Measurements from ENCODE around the gene TOP3B. TPM values are rescaled to one million over a fixed set of nuclear protein-coding genes. Genes with fewer than 3 reads are reported as not detected.

The TOP3B gene
- total and polyA plus RNA-seq, 2 experiments from 2014 or later: 35.7 to 77.7 TPM

GRCh38 chr22:21944871-21945270, 37.7 kb downstream of the TOP3B start (continued):
- TF ChIP-seq ZNF462 (CRISPR knock-in tag; IDR thresholded peaks at IDR 0.05) (no peak), ETS1 (IDR thresholded peaks at IDR 0.05) (no peak)

GRCh38 chr22:21943571-21944448, 38.8 kb downstream of the TOP3B start:
- ATAC-seq (no peak), DNase-seq (ENCODE audit: low spot score) (no peak)
- no peak overlapping the region for H3K4me3 ChIP-seq
- H3K9me3 Mint-ChIP-seq: no peaks in the 10 kb centered on the region
- H3K27ac ChIP-seq (ENCODE audit: low read depth): no peak overlapping the region
- peaks cover 3% of the 10 kb centered on the region; the same call in 1 of the 2 replicates for H4K20me1 ChIP-seq (replicated peaks; ENCODE audit: insufficient read depth)
- peaks cover 8% of the 10 kb centered on the region; the same call in 1 of the 2 replicates for H3K4me1 ChIP-seq (ENCODE audit: insufficient read depth)
- no peak overlapping the region for H3K27ac Mint-ChIP-seq
- no peak overlapping the region for H3K4me2 ChIP-seq
- no peak overlapping the region for H3K4me3 Mint-ChIP-seq
- H3K4me1 Mint-ChIP-seq: peaks cover 30% of the 10 kb centered on the region
- no peak overlapping the region for H2AFZ ChIP-seq
- peaks cover 10% of the 10 kb centered on the region; the same call in 2 of the 3 replicates for H3K36me3 Mint-ChIP-seq (ENCODE audit: low read depth)
- H3K36me3 ChIP-seq (ENCODE audit: insufficient read depth): no peaks in the 10 kb centered on the region
- H3K9me2 ChIP-seq (ENCODE audit: insufficient read depth): no peaks in the 10 kb centered on the region
- H3K27me3 Mint-ChIP-seq (ENCODE audit: insufficient read depth, low read depth, poor library complexity): peaks cover 12% of the 10 kb centered on the region
- H3K79me2 ChIP-seq (replicated peaks; ENCODE audit: insufficient read depth): no peaks in the 10 kb centered on the region
- H3K27me3 ChIP-seq (ENCODE audit: insufficient read depth): no peaks in the 10 kb centered on the region
- H3F3A ChIP-seq (replicated peaks; ENCODE audit: low read depth): no peaks in the 10 kb centered on the region
- TF ChIP-seq JUNB (IDR thresholded peaks at IDR 0.05; ENCODE audit: unreplicated experiment): no peak
- TF ChIP-seq STAT1 (IDR thresholded peaks at IDR 0.05; ENCODE audit: unreplicated experiment): no peak
- TF ChIP-seq ZNF331 (CRISPR knock-in tag; IDR thresholded peaks at IDR 0.05; ENCODE audit: low read depth): no peak
- TF ChIP-seq, protein P1, sequence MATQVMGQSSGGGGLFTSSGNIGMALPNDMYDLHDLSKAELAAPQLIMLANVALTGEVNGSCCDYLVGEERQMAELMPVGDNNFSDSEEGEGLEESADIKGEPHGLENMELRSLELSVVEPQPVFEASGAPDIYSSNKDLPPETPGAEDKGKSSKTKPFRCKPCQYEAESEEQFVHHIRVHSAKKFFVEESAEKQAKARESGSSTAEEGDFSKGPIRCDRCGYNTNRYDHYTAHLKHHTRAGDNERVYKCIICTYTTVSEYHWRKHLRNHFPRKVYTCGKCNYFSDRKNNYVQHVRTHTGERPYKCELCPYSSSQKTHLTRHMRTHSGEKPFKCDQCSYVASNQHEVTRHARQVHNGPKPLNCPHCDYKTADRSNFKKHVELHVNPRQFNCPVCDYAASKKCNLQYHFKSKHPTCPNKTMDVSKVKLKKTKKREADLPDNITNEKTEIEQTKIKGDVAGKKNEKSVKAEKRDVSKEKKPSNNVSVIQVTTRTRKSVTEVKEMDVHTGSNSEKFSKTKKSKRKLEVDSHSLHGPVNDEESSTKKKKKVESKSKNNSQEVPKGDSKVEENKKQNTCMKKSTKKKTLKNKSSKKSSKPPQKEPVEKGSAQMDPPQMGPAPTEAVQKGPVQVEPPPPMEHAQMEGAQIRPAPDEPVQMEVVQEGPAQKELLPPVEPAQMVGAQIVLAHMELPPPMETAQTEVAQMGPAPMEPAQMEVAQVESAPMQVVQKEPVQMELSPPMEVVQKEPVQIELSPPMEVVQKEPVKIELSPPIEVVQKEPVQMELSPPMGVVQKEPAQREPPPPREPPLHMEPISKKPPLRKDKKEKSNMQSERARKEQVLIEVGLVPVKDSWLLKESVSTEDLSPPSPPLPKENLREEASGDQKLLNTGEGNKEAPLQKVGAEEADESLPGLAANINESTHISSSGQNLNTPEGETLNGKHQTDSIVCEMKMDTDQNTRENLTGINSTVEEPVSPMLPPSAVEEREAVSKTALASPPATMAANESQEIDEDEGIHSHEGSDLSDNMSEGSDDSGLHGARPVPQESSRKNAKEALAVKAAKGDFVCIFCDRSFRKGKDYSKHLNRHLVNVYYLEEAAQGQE (IDR thresholded peaks at IDR 0.05; ENCODE audit: unreplicated experiment): no peak
- no peak for TF ChIP-seq NANOG (IDR thresholded peaks at IDR 0.05; ENCODE audit: borderline replicate concordance)
- no peak for TF ChIP-seq POLR2AphosphoS5 (IDR thresholded peaks at IDR 0.05; ENCODE audit: low read depth)
- TF ChIP-seq ZNF114 (CRISPR knock-in tag; IDR thresholded peaks at IDR 0.05): no peak
- no peak for TF ChIP-seq ETS1 (IDR thresholded peaks at IDR 0.05)
- TF ChIP-seq, protein P2, sequence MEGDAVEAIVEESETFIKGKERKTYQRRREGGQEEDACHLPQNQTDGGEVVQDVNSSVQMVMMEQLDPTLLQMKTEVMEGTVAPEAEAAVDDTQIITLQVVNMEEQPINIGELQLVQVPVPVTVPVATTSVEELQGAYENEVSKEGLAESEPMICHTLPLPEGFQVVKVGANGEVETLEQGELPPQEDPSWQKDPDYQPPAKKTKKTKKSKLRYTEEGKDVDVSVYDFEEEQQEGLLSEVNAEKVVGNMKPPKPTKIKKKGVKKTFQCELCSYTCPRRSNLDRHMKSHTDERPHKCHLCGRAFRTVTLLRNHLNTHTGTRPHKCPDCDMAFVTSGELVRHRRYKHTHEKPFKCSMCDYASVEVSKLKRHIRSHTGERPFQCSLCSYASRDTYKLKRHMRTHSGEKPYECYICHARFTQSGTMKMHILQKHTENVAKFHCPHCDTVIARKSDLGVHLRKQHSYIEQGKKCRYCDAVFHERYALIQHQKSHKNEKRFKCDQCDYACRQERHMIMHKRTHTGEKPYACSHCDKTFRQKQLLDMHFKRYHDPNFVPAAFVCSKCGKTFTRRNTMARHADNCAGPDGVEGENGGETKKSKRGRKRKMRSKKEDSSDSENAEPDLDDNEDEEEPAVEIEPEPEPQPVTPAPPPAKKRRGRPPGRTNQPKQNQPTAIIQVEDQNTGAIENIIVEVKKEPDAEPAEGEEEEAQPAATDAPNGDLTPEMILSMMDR (conservative IDR thresholded peaks at IDR 0.05; ENCODE audit: low read depth in 2 of 2): no peak

Data from GM23338 (cell line).